HG02642 (cell line): ENCODE data around the gene PREPL.
"Not testable (repeated sequence)": the region's sequence is repeated elsewhere in the genome, so short reads cannot be mapped to it uniquely, and the experiment has no call there.

Experiments
- ATAC-seq: cut with Tn5 transposase; IDR thresholded peaks from one replicate; pipeline ENCODE4 v1.9.1; 2021; ENCODE audit warnings: mild to moderate bottlenecking; ENCODE audit not compliant: unreplicated experiment, poor library complexity

Gene PREPL

GRCh38 chr2:44351088-44351487 is 10.2 kb downstream of the PREPL start:
- ATAC-seq = no peak

- ATAC-seq = no peak
Measured at GRCh38 chr2:44349506-44349905, 11.8 kb downstream of the PREPL start.

- ATAC-seq = no peak
Measured at GRCh38 chr2:44348400-44348799, 12.9 kb downstream of the PREPL start.

- ATAC-seq = no peak
Measured at GRCh38 chr2:44347526-44347925, 13.8 kb downstream of the PREPL start.

GRCh38 chr2:44342854-44343253 is 18.4 kb downstream of the PREPL start:
- ATAC-seq = no peak

- no peak for ATAC-seq
Measured at GRCh38 chr2:44335806-44336538, 25.3 kb downstream of the PREPL start.

- no peak for ATAC-seq
Measured at GRCh38 chr2:44333994-44334393, 27.3 kb downstream of the PREPL start.

GRCh38 chr2:44330801-44331200 is 30.5 kb downstream of the PREPL start:
- no peak for ATAC-seq

GRCh38 chr2:44329343-44329742 is 32.0 kb downstream of the PREPL start:
- no peak for ATAC-seq

- no peak for ATAC-seq
Measured at GRCh38 chr2:44328750-44329149, 32.5 kb downstream of the PREPL start.

- ATAC-seq = no peak
Measured at GRCh38 chr2:44326548-44327264, 34.6 kb downstream of the PREPL start.

GRCh38 chr2:44325897-44326296 is 35.4 kb downstream of the PREPL start:
- ATAC-seq = no peak

- ATAC-seq = no peak
Measured at GRCh38 chr2:44324971-44325426, 36.3 kb downstream of the PREPL start.

GRCh38 chr2:44321360-44321759 is 39.9 kb downstream of the PREPL start:
- no peak for ATAC-seq

- ATAC-seq = no peak
Measured at GRCh38 chr2:44320832-44321231, 40.5 kb downstream of the PREPL start.

- ATAC-seq = no peak
Measured at GRCh38 chr2:44315945-44316344, 45.3 kb downstream of the PREPL start.

GRCh38 chr2:44314362-44314761 is 46.9 kb downstream of the PREPL start:
- ATAC-seq = no peak

GRCh38 chr2:44310287-44310686 is 51.0 kb downstream of the PREPL start:
- no peak for ATAC-seq

GRCh38 chr2:44305882-44306281 is 55.4 kb downstream of the PREPL start:
- no peak for ATAC-seq

GRCh38 chr2:44304258-44304657 is 57.0 kb downstream of the PREPL start:
- no peak for ATAC-seq

GRCh38 chr2:44303766-44304165 is 57.5 kb downstream of the PREPL start:
- ATAC-seq = not testable (repeated sequence)

GRCh38 chr2:44301111-44301510 is 60.2 kb downstream of the PREPL start:
- no peak for ATAC-seq
